GM18907 (cell line): ENCODE measurements around the gene CABP4.
"Not testable (repeated sequence)": the region's sequence is repeated elsewhere in the genome, so short reads cannot be mapped to it uniquely, and the experiment has no call there.

Source experiments
- ATAC-seq: cut with Tn5 transposase; IDR thresholded peaks from one replicate; pipeline ENCODE4 v1.9.1; 2021; ENCODE audit warnings: mild to moderate bottlenecking, moderate library complexity; ENCODE audit not compliant: unreplicated experiment

CABP4 gene

DNA sequence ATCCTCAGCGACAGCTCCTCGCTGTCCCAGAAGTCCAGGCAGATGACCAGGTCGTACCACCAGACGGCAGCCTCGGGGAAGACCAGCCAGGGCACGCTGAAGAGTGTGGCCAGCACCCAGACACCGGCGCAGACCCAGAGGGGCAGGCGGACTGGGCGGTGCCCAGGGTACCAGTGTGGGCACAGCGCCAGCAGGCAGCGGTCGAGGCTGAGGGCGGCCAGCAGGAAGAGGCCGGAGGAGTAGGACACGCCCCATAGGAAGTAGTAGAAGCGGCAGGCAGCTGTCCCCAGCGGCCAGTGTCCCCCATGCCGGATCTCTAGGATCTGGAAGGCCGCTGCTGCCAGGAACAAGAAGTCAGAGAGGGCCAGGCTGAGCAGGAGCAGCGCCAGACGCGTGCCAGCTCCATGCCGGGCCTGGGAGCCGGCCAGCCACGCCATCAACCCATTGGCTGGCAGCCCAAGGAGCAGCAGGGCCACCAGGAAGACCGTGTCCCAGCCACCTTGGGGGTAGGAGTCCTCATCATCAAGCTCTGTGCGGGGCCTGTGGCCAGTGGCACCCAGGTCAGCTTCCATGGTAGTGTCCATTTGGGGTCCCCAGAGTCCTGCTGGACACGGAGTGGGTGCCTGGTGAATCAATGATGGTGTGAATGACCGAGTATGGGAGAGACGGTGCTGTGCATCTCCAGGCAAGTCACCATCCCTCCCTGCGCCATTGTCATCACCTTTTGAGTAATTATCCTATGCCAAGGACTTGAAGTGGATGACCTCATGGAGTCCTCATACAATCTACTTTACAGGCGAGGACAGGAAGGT lies 2.8 kb upstream of the CABP4 start, which contains the start of gene GPR152:
Gene GPR152, minus strand, starts transcription at position 589 of the 812 bp plus-strand sequence. Its CDS starts 5 bp downstream, at position 584.
- ATAC-seq, result no peak

DNA sequence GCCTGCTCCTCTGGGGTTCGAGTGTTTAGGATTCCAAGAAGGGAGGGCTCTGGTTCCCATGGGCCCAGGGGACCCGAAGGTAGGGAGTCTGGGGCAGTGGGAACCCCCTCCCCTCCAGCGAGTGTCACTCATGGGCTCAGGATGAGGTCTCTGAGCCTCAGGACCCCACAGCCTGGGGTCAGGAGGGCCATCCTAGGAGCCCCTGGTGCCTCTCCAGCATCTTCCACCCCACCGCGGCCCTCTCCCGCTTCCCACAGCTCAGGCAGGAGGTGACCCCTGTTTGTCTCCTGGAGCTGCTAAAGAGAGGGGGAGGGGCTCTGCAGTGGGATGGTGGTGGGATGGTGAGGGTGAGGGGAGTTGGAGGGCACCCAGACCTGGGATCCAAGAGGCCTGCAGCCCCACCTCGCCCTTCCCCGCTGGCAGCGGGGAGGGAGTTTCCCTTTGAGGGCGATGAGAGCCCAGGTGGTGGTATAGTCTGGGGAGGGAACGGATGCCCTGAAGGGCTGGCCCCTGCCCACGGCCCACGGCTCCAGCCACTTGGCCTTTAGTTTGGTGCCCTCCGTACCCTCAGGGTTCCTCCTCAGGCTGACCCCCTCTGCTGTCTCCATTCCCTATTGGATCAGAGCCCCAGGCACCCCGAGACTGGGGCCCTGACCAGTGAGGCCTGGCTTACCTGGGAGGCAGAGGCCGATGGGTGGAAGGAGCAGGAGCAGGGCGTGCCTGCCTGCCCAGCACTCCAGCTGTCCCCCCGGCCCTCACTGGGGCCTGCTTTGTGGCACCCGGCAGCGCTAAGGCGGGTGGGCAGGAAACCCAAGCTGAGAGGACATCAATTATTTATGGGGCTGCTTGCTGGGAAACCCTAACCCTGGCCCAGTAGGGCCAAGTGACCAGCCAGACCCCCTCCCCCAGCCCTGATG lies 1.1 kb upstream of the CABP4 start:
- no peak for ATAC-seq

DNA sequence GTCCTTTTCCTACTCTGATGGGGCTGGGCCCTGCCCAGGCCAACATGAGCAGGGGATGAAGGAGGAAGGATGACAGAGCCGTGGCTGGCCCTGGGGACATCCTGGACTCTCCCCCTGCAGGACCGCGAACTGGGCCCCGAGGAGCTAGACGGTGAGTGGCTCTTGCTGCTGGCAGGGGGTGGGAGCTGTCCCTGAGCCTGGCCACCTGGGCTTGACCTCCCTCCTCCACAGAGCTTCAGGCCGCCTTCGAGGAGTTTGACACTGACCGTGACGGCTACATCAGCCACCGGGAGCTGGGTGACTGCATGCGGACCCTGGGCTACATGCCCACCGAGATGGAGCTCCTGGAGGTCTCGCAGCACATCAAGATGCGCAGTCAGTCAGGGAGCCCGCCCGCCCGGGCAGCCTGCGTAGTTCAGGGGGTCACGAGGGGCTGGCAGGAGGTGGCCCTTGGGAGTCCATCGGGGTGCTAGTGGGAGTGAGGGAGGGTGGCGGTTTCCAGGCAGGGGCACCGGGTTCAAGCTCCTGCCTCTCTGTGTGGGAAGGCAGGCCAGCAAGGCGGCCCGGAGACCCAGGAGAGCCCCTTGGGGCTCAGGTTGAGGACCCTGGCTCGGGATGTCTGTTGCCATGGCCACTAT lies 1.0 kb downstream of the CABP4 start:
- no peak for ATAC-seq

DNA sequence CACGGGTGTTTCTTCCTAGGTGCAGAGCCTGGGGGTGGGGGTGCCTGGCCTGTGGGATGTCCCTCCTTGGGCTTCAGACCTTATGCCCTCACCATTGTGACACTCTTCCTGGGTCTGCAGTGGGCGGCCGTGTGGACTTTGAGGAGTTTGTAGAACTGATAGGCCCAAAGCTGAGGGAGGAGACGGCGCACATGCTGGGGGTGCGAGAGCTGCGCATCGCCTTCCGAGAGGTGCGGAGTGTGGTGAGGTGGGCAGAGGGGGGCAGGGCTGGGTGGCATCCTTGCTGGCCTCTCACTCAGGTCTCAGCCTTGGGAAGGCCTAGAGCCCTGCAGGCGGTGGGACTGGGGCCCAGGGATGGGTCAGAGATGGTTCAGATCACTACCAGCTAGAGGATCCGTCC lies 2.3 kb downstream of the CABP4 start:
- ATAC-seq, result no peak

DNA sequence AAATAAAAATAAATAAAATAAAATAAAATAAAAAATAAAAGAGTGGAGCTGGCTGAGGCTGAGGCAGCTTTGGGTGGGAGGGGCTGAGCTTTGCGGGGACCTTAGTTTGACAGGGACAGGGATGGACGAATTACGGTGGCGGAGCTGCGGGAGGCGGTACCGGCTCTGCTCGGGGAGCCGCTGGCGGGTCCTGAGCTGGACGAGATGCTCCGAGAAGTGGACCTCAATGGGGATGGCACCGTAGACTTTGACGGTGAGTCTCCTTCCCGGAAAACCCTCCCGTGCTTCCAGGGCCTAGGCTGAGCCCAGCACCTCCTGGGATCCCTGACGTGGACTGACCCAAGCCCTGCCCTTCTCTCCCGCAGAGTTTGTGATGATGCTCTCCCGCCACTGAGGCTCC lies 3.1 kb downstream of the CABP4 start:
- no peak for ATAC-seq

DNA sequence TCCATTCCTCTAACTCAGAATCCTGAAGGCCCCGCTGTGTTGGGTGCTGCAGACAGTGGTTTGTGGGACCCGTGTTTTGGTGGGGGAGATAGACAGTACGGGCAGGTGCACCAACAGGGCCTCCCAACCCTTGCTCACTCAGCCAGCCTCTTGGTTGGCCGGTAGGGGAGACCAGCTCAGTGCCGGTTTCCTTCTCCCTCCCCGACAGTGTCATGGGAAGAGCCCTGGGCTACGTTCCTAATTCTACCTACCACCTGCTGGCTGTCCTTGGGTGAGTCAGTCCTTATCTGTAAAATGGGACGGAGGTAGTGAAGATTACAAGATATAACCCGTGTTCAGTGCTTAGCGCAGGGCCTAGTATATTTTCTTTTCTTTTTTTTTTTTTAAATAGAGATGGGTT lies 8.0 kb downstream of the CABP4 start:
- ATAC-seq, result no peak

GRCh38 chr11:67463680-67464410 lies 8.7 kb downstream of the CABP4 start:
- no peak for ATAC-seq

- ATAC-seq, result peak; percentile 56
Measured at GRCh38 chr11:67464411-67465188, 9.4 kb downstream of the CABP4 start.

DNA sequence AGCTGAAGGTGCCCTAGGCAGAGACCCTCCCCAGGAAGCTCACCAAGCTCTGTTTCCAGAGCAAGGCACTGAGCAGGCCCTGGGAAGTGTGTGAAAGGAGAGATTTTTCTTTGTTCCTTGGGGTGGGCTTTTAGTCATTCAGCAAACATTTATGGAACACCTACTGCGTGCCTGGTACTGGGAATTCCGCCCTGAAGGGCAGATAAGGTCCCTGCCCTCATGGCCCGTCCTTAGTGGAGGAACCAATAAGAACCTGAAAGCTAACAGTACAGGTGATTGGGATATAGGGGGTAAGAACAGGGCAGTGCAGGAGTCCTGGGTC lies 10.0 kb downstream of the CABP4 start:
- ATAC-seq, result no peak

GRCh38 chr11:67465530-67465929 lies 10.4 kb downstream of the CABP4 start:
- ATAC-seq, result not testable (repeated sequence)

DNA sequence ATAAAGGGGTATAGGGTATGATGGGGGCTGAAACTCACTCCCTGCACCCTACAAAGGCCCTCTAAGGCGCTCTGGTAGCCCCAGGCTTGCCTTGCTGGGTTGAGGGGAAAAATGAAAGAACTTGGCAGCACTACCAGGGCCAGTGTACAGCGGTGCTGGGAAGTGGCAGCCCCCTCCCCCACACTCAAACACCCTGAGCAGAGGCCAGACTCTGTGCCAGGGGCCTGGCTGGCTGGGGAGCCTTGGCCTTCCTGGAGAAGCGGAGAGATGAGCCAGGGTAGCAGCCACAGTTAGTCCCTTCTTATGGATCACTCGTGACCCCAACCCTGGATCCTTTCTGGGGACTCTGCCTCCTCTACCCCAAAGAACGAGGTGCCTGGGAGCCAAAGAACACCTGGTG lies 11.2 kb downstream of the CABP4 start:
- no peak for ATAC-seq

DNA sequence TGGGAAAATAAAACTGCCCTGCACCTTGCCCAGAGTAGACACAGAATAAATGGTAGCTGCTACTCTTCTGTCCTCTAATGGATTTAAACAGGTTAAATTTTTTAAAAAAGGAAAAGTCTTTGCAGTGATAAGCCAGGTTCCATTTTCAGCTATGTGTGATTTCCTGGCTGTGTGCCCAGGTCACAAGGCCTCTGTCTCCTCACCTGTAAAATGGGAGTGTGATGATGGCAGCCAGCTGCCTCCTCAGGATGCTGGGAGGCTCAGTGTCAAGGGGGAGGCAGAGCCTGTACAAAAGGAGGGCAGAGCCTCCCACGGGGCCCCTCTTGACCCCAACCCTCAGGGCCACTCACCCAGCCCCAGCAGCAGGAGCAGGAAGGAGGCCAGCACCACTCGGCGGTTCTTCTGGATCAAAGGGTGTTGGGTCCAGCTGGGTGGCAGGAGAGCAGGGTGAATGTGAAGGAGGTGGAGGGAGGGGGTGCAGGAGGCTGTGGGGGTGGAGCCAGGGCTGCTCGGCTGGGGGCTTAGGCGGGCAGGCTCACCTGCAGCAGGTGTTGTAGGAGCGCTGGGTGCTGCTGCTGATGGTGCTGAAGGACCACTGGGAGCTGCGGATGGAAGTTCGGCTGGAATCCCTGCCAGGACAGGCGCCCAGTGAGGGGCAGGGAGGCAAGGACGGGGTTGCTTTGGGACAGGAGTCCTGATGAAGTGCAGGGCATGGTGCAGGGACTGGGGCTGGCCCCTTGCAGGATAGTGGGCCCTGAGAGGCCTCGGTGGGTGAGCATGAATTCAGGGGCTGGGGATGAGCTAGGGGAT lies 12.0 kb downstream of the CABP4 start:
- no peak for ATAC-seq

- ATAC-seq, result no peak
Measured at GRCh38 chr11:67468056-67468455, 12.9 kb downstream of the CABP4 start.

- no peak for ATAC-seq
Measured at GRCh38 chr11:67468456-67468758, 13.3 kb downstream of the CABP4 start.

GRCh38 chr11:67468759-67469507 lies 13.8 kb downstream of the CABP4 start, which contains the start of gene TMEM134:
Gene TMEM134 (minus strand): TSS chr11:67469251. CDS start chr11:67469192, 59 bp downstream.
- peak; percentile 66 for ATAC-seq

DNA sequence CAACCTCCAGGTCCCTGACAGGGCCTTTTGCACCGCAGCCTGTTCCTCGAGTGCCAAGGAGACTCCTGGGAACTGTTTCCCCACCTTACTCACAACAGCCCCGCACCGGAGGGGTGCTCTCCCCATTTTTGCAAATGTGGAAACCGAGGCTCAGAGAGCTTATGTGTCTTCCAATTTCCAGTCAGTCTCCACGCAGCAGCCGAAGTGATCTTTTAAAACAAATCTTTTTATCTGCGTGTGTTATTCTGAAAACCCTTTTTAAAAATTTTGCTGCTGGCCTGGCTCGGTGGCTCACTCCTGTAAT lies 14.3 kb downstream of the CABP4 start:
- no peak for ATAC-seq

GRCh38 chr11:67470337-67471002 lies 15.3 kb downstream of the CABP4 start:
- ATAC-seq, result no peak

DNA sequence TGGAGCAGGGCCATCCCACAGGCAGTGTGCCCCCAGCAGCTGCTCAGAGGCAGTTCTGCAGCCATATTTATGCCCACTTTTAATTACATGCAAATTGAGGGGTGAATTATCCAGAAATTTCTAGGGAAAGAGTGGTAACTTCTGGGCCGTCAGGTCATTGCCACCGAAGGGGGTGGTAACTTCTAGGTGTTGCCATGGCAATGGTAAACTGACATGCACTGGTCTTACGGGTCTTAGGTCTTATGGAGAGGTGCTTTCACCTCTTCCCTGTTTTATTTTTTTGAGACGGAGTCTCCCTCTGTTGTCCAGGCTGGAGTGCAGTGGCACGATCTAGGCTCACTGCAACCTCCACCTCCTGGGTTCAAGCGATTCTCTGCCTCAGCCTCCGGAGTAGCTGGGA lies 17.7 kb downstream of the CABP4 start:
- ATAC-seq, result no peak
